Measurements from ENCODE around the gene RAP1A. TPM values are rescaled to one million over a fixed set of nuclear protein-coding genes. Genes with fewer than 3 reads are reported as not detected.

RAP1A gene
- polyA plus RNA-seq, 1 donor (not counting 4 experiments of a cell fraction or from before 2014, with no cell fraction given) = 70.3 TPM

DNA sequence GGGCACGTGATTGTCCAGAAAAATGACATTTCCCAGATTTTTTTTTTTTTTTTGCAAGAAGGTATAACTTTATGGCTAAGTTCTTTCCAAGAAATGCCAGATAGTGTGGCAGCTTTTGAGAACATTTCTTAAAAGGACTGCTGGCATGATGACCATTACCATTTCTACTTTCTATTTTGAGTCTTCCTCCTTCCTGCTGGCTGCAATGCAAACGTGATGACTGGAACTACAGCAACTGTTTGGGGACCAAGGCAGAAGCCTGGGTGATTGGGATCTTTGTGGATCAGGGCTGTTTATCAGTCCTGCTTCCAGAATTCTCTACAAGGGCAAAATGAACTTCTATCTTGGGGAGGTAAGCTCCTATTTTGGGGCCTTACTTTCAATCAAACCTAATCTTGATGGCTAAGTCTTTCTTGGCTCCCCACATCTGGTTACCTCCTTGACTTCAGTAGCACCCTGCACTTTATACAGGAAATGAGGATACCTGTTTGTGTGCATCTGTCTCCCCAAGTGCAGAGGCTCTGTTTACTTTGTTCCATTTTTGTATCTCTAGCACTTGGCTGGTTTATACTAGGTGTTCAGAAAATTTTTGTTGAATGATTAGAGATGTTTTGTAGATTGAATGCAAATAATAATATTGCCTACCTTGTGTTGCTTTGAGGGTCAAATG is 132.5 kb downstream of the RAP1A start:
- dilution Hi-C loops (cut with MboI; ENCODE audit: extremely low pct_ligation_motif_present, low sequenced_read_pairs) = no loop called here
- H3K9me1 ChIP-seq (ENCODE audit: control insufficient read depth, extremely low read depth, insufficient read depth, low read length) = no peaks in the 10 kb centered on the region
- H3K27me3 ChIP-seq (ENCODE audit: control insufficient read depth, extremely low read depth, insufficient read depth, low read length) = no peaks in the 10 kb centered on the region
- H3K4me3 ChIP-seq (ENCODE audit: control insufficient read depth in 2 of 3, extremely low read depth in 1 of 3, insufficient read depth in 2 of 3, low read depth in 1 of 3, low read length in 3 of 3) = no peak overlapping the region
- H3K9ac ChIP-seq (ENCODE audit: control insufficient read depth, extremely low read depth, insufficient read depth, low read length) = no peak overlapping the region
- DNase-seq (ENCODE audit: low read depth, low spot score) (no peak), FAIRE-seq (no peak)
- no peak overlapping the region for H3K4me2 ChIP-seq (ENCODE audit: control insufficient read depth, extremely low read depth, insufficient read depth, low read depth, low read length)
- no peak overlapping the region for H2AFZ ChIP-seq (ENCODE audit: control insufficient read depth, low read length)
- TF ChIP-seq EZH2 (IDR thresholded peaks at IDR 0.05; ENCODE audit: low read length) = no peak
- H3K9me3 ChIP-seq (ENCODE audit: control insufficient read depth, low read depth, low read length) = no peaks in the 10 kb centered on the region
- H4K20me1 ChIP-seq (ENCODE audit: control insufficient read depth, extremely low read depth, insufficient read depth, low read length) = no peaks in the 10 kb centered on the region
- H3K27ac ChIP-seq (ENCODE audit: control insufficient read depth, insufficient read depth, low read length) = no peak overlapping the region
- peaks cover 9% of the 10 kb centered on the region for H3K79me2 ChIP-seq (ENCODE audit: control insufficient read depth, insufficient read depth, low read length)
- H3K36me3 ChIP-seq (ENCODE audit: control insufficient read depth in 2 of 2, extremely low read depth in 1 of 2, insufficient read depth in 2 of 2, low read length in 2 of 2) = no peaks in the 10 kb centered on the region
- peaks cover 11% of the 10 kb centered on the region for H3K4me1 ChIP-seq (ENCODE audit: control insufficient read depth, extremely low read depth, insufficient read depth, low read length)

DNA sequence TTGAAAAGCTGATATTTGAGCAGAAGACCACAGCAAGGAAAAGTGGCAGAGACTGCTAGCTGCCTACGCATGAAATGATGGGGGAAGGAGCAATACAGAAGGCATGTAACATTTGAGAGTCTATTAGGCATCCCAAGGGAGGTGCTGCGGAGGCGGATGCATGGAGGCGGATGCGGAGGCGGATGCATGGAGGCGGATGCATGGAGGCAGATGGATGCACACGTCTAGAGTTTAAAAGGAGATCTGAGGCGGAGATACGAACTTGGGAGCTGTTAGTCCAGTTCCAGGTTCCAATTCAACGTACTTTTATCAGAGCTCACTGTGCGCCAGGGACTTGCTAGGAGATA is 135.4 kb downstream of the RAP1A start:
- Histone ChIP-seq H3K4me1 (ENCODE audit: control insufficient read depth, extremely low read depth, insufficient read depth, low read length) (peaks cover 16% of the 10 kb centered on the region), H2AFZ (ENCODE audit: control insufficient read depth, low read length) (peak overlapping the region; percentile 99), H3K79me2 (ENCODE audit: control insufficient read depth, insufficient read depth, low read length) (peaks cover 23% of the 10 kb centered on the region), H3K36me3 (ENCODE audit: control insufficient read depth in 2 of 2, extremely low read depth in 1 of 2, insufficient read depth in 2 of 2, low read length in 2 of 2) (peaks cover 0 to 2% of the 10 kb centered on the region in 2 experiments), H3K4me3 (ENCODE audit: control insufficient read depth in 2 of 3, extremely low read depth in 1 of 3, insufficient read depth in 2 of 3, low read depth in 1 of 3, low read length in 3 of 3) (peak overlapping the region; percentile 87 to 98 (median 90)), H3K27me3 (ENCODE audit: control insufficient read depth, extremely low read depth, insufficient read depth, low read length) (no peaks in the 10 kb centered on the region), H3K9ac (ENCODE audit: control insufficient read depth, extremely low read depth, insufficient read depth, low read length) (peak overlapping the region; percentile 93), H3K4me2 (ENCODE audit: control insufficient read depth, extremely low read depth, insufficient read depth, low read depth, low read length) (peak overlapping the region; percentile 95), H4K20me1 (ENCODE audit: control insufficient read depth, extremely low read depth, insufficient read depth, low read length) (no peaks in the 10 kb centered on the region), H3K27ac (ENCODE audit: control insufficient read depth, insufficient read depth, low read length) (peak overlapping the region; percentile 93), H3K9me1 (ENCODE audit: control insufficient read depth, extremely low read depth, insufficient read depth, low read length) (no peaks in the 10 kb centered on the region), H3K9me3 (ENCODE audit: control insufficient read depth, low read depth, low read length) (no peaks in the 10 kb centered on the region)
- FAIRE-seq = peak; percentile 5
- no peak for TF ChIP-seq EZH2 (IDR thresholded peaks at IDR 0.05; ENCODE audit: low read length)
- TF ChIP-seq, protein P1, sequence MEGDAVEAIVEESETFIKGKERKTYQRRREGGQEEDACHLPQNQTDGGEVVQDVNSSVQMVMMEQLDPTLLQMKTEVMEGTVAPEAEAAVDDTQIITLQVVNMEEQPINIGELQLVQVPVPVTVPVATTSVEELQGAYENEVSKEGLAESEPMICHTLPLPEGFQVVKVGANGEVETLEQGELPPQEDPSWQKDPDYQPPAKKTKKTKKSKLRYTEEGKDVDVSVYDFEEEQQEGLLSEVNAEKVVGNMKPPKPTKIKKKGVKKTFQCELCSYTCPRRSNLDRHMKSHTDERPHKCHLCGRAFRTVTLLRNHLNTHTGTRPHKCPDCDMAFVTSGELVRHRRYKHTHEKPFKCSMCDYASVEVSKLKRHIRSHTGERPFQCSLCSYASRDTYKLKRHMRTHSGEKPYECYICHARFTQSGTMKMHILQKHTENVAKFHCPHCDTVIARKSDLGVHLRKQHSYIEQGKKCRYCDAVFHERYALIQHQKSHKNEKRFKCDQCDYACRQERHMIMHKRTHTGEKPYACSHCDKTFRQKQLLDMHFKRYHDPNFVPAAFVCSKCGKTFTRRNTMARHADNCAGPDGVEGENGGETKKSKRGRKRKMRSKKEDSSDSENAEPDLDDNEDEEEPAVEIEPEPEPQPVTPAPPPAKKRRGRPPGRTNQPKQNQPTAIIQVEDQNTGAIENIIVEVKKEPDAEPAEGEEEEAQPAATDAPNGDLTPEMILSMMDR (optimal IDR thresholded peaks at IDR 0.05 in 1 of 3, IDR thresholded peaks at IDR 0.05 in 1 of 3, conservative IDR thresholded peaks at IDR 0.05 in 1 of 3; ENCODE audit: extremely low read depth in 1 of 3, insufficient read depth in 2 of 3, low read length in 3 of 3) = peak in 1 of 3 experiments; percentile 11
- dilution Hi-C loops (cut with MboI; ENCODE audit: extremely low pct_ligation_motif_present, low sequenced_read_pairs) = no loop called here
- no peak for DNase-seq (ENCODE audit: low read depth, low spot score)
